Caki2 (cell line): Measurements from ENCODE around the gene PODXL2. TPM values are rescaled to one million over a fixed set of nuclear protein-coding genes. Genes with fewer than 3 reads are reported as not detected.
A peak's percentile ranks its signal among the peaks of the same experiment; 100 is the strongest.

Source experiments
- DNase-seq: peaks from one replicate; pipeline ENCODE4 v3.0.0-alpha.2; 2015; ENCODE audit warnings: low read depth
- in situ Hi-C: cut with HindIII; loops from 2 replicates; pipeline ENCODE4 v1.10.0; 2016; ENCODE audit warnings: low sequenced_read_pairs, low pct_unique_long_range_greater_than_20kb, mixed read lengths
- total RNA-seq: library from RNA; depleted of rRNA; stranded (reverse); fragments of >200 nt; shearing (Covaris generic); gene quantifications from 2 replicates; pipeline ENCODE4 v1.2.3, GENCODE V29; 2014; ENCODE audit warnings: low replicate concordance

PODXL2 gene
- total RNA-seq, 1 experiment from 2014 or later, result 62.4 TPM

DNA sequence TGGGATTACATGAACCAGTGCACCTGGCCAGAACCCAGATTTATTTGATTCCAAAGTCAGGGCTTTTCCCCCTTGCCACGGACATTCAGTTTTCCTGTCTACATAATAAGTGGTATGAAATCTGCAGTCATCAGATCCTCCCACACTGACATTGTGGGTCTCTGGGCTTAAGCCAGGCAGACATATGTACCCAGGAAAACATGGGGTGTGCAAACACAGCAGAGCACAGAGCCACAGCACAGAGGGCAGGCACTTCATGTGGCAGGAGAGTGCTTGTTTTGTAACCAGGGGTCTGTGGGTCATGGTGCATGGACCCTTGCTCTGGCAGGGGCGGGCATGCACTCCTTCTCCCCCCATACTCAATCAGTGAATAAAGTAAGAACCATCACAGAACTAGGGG, 37.7 kb downstream of the PODXL2 start:
- in situ Hi-C loops, result no loop called here
- no peak for DNase-seq

GRCh38 chr3:127667119-127667681, 38.2 kb downstream of the PODXL2 start:
- no peak for DNase-seq
- in situ Hi-C loops, result no loop called here

- in situ Hi-C loops, result no loop called here
- DNase-seq, result no peak
These were observed 39.9 kb downstream of the PODXL2 start for GRCh38 chr3:127668906-127669305.

GRCh38 chr3:127669541-127670228, 40.7 kb downstream of the PODXL2 start:
- in situ Hi-C loops, result no loop called here
- DNase-seq, result no peak

DNA sequence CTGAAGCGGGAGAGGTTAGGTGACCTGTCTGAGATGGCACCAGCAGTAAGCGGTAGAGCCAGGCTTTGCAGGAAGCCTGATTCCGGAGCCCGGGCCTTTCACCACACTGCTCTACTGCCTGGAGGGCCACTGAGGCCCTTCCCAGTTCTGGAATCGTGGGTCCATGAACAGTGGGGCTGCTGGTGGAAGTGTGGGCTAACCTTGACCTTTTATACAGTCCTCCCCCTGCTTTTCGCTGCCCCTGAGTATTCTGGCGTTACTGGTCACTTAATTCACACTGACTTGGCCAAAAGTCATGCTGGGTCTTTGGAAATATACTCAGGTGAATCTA, 41.2 kb downstream of the PODXL2 start:
- in situ Hi-C loops, result no loop called here
- DNase-seq, result no peak

DNA sequence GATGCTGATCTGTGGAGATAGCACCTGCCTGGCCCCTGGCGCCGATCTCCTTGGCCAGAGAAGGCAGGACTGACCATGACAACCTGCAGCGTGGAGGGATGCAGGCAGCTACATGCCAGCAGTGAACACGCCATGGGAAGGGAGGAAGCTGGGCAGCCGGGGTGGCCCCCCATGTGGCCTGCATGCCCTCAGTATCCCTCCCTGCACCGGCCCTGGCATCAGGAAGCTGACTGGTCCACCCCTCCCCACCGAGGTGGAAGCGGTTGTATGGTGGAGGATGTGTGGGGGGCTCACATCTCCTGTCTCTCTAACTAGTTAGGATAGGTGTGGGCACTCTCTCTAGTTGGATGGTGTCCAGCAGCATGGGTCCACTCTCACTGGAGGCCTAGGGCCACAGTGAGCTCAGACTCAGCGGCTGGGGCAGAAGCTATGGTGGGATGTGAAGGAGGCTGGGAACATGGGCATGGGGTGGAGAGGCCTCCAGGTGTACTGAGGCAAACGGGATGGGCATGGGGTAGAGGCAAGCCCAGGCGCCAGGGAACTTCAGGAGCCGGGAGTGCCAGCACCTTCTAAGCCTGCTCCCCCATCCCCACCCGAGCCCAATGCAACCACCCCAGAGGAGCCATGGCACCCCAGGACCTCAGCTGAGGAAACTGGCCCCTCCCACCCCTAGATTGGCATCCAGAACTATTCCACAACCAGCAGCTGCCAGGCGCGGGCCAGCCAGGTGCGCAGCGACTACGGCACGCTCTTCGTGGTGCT, 42.0 kb downstream of the PODXL2 start:
- DNase-seq, result no peak
- in situ Hi-C loops, result no loop called here

DNA sequence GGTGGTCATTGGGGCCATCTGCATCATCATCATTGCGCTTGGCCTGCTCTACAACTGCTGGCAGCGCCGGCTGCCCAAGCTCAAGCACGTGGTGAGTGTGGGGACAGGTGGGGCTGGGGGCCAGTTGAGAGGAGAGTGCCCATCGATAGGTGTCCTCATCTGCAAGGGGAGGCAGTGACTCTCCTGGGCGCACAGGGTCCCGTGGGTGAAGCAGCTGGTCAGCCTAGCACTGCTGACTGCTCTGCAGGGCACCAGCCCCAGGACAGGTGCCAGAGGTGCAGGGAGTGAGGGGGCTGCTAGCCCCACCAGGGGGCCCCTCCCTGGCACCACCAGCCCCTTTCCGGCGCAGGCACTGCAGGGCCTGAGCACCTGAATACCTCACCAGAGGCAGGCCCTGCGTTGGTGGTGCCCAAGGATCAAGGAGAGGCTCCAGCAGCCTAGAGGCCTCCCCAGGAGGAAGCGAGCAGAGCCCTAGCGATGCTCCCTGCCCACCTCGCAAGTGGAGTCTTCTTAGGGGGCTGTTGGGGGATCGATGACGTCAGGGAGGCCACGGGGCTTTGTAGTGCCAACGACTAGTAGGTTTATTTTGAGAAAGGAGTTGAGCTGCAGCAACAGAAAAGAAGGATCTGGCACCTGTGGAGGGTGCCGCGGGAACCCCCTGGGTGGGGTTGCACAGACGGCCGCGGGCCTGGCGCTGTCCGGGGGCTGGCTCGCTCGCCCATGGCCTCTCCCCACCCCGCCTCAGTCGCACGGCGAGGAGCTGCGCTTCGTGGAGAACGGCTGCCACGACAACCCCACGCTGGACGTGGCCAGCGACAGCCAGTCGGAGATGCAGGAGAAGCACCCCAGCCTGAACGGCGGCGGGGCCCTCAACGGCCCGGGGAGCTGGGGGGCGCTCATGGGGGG, 42.8 kb downstream of the PODXL2 start:
- in situ Hi-C loops, result no loop called here
- no peak for DNase-seq

DNA sequence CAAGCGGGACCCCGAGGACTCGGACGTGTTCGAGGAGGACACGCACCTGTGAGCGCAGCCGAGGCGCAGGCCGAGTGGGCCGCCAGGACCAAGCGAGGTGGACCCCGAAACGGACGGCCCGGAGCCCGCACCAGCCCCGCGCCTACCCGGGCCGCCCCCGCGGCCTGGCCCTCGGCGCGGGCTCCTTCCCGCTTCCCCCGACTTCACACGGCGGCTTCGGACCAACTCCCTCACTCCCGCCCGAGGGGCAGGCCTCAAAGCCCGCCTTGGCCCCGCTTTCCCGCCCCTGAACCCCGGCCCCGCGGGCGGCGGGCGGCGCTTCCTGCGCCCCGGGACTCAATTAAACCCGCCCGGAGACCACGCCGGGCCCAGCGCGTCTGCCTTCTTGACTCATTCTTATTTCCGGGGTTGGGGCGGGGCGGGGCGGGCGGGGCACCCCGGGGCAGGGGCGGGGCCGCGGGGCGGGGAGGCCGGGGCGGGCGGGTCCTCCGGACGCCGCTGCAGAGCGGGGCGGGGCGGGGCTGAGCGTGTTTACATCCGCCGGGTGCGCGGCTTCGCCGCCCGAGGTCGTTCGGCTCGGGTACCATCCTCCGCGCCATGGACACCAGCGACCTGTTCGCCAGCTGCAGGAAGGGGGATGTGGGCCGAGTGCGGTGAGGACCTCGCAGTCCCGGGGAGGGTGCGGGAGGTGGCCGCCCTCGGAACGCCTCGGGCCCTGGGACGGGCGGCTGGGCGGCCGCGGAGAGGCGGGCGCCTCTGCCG, 43.6 kb downstream of the PODXL2 start, which contains the start of gene ABTB1:
ABTB1 (plus strand) TSS at position 524 of the 762 bp plus-strand sequence; CDS start at position 598, 74 bp downstream.
- in situ Hi-C loops, result no loop called here
- peak; percentile 45 for DNase-seq

DNA sequence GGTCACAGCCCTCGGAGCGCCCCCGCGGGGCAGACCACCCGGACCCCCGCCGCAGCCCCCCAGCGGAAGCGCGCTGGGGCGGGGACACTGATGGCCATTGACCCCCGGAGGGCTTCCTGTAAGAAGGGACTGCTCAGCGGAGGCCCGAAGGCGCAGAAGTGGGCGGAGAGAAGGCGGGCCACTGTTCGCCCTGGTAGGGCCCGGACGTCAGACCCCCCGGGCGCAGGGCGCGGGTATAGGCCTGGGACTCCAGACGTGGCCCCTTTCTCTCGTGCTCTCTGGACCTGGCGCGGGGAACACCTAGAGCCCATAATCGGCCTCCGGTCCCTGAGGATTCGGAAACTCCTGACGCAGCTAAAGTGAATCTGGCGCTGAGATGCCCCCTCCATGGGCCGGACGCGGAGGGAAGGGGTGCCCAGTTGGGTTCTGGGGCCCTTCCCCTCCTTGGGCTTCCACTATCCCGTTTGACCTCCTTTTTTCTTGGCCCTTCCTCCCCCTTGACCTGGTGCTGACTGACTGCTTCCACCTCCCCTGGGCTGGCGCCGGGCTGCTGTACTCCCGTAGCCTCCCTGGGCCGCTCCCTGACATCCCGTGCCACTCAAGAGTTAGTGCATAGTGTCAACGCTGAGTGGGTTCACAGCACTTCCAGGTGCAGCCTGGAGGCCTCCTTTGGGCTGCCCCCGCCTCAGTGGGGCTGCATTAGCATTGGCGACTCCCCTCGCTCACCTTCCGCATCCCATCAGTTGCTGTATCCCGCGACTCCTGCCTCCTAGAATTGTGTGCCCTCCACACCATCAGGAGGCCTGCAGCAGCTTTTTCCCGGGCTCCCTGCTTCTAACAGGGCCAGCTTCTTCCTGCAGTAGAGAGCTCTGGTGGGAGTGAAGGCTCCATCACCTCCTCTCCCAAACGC, 44.5 kb downstream of the PODXL2 start:
- in situ Hi-C loops, result no loop called here
- no peak for DNase-seq

DNA sequence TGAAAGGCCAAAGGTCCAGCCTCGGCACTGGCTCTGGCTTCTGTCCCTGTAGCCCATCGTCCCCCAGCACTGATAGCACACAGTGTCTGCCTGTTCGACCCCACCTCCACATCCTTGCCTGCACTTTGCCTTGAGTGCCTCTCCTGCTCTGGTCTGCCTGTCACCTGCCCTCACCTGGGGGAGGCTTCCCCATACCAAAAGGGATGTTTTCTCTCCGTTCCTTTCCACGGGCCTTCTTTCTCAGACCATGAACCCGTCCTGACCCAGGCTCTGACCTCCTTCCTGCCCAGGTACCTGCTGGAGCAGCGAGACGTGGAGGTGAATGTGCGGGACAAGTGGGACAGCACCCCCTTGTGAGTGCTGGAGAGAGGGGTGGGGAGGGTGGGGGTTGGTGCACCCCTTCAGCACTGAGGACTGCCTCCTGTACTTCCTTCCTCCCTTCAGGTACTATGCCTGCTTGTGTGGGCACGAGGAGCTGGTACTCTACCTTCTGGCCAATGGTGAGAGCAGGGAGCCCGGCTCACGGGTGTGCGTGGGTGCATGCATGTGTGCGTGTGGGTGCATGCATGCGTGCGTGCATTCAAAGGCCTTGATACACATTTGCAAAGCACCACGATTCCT, 45.2 kb downstream of the PODXL2 start:
- no peak for DNase-seq
- in situ Hi-C loops, result no loop called here

GRCh38 chr3:127674790-127675189, 45.8 kb downstream of the PODXL2 start:
- in situ Hi-C loops, result no loop called here
- DNase-seq, result no peak

DNA sequence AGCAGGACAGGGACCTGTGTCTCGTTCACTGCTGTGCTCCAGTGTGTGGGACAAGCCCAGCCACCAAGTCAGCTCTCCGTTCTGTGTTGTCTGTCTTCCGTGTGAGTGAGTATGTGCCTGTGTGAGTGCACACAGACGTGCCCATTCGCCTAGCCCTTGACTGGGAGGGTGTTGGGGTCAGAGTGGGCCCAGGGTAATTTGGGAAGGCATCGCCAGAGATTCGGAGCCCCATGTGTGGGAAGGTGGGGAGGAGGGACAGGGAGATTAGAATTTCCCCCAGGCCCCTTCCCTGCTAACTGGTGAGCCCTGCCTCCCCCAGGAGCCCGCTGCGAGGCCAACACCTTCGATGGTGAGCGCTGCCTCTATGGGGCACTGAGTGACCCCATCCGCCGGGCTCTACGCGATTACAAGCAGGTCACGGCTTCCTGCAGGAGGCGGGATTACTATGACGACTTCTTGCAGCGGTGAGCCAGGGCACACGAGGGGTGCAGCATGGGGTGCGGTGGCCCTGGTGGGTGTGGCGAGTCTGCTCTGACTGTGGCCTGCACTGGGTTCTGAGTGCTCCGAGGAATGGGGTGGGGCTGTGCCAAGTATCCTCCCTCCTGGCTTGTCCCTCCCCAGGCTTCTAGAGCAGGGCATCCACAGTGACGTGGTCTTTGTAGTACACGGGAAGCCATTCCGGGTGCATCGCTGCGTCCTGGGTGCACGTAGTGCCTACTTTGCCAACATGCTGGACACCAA, 46.8 kb downstream of the PODXL2 start:
- DNase-seq, result no peak
- in situ Hi-C loops, result no loop called here

GRCh38 chr3:127676456-127676855, 47.5 kb downstream of the PODXL2 start:
- in situ Hi-C loops, result no loop called here
- no peak for DNase-seq

- DNase-seq, result no peak
- in situ Hi-C loops, result no loop called here
These were observed 48.0 kb downstream of the PODXL2 start for GRCh38 chr3:127676921-127677351.

- in situ Hi-C loops, result no loop called here
- DNase-seq, result no peak
These were observed 48.7 kb downstream of the PODXL2 start for GRCh38 chr3:127677541-127678314.
